Astrocyte of the cerebellum (primary cell): ENCODE data around the gene RCVRN.

Experiments used
- DNase-seq: peaks from one replicate; pipeline ENCODE4 v3.0.0-alpha.2; 2011; ENCODE audit warnings: low read depth
- H3K4me3 ChIP-seq: 2 replicates; pipeline ENCODE4 v1.5.1; 2011; ENCODE audit warnings: mild to moderate bottlenecking, low read depth, low read length, moderate library complexity
- CTCF ChIP-seq: IDR thresholded peaks from 2 replicates; pipeline ENCODE4 v1.5.1; 2012; ENCODE audit warnings: low read length, low read depth, moderate library complexity, mild to moderate bottlenecking; ENCODE audit errors: missing control alignments
- in situ Hi-C: cut with HindIII; loops from 2 replicates; pipeline ENCODE4 v1.10.0; 2017; ENCODE audit warnings: low sequenced_read_pairs

The RCVRN gene

GRCh38 chr17:9905078-9905415 lies at the start of gene RCVRN:
Gene RCVRN, minus strand, starts transcription at chr17:9905271. Its CDS starts 91 bp downstream, at chr17:9905180.
- in situ Hi-C loops, result no loop called here
- H3K4me3 ChIP-seq, result no peak within 1 kb of the TSS
- no peak for DNase-seq
- no peak for TF ChIP-seq CTCF

DNA sequence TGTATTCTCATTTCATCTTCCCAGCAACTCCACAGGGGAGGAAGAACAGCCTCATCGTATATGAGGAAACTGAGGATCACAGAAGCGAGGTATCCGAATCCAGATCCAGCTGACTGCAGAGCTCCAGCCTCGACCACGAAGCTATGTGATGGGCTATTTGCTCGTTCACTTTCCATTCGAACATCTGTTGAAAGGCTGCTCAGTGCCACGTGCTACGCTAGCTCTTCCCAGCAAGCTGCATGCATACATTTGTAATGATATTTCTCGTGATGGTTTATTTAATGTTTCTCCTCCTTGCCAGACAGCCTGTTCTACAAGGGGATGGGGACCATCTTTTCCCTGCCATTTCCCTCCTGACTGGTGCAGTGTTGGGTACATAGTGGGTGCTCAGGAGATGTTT lies 48.4 kb upstream of the RCVRN start:
- in situ Hi-C loops, result no loop called here
- DNase-seq, result no peak
- no peak overlapping the region for H3K4me3 ChIP-seq
- TF ChIP-seq CTCF, result no peak

GRCh38 chr17:9951803-9952202 lies 46.7 kb upstream of the RCVRN start:
- no peak for TF ChIP-seq CTCF
- in situ Hi-C loops, result no loop called here
- H3K4me3 ChIP-seq, result no peak overlapping the region
- DNase-seq, result no peak

- no peak for TF ChIP-seq CTCF
- in situ Hi-C loops, result no loop called here
- H3K4me3 ChIP-seq, result no peak overlapping the region
- DNase-seq, result no peak
Measured at GRCh38 chr17:9948928-9949327, 43.9 kb upstream of the RCVRN start.

GRCh38 chr17:9944704-9945103 lies 39.6 kb upstream of the RCVRN start:
- DNase-seq, result no peak
- H3K4me3 ChIP-seq, result no peak overlapping the region
- no peak for TF ChIP-seq CTCF
- in situ Hi-C loops, result no loop called here

DNA sequence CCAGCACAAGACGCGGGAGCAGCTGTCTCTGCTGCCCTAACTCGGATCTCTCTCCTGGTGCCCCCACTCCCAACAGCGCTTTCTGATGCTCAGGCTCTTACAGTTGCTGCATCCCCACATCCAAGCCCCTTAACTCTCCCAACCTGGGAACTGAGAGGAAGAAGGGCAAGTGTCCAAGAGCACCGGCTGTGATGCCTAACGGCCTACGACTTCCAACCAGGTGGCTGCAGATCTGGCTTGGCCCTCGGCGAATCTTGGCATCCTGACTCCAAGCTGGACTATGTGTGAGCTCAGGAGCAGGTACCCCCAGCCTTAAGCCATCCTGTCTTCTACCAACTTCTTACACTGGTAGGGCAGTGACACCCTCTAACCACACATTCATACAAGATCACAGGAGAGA lies 38.3 kb upstream of the RCVRN start:
- in situ Hi-C loops, result no loop called here
- no peak for DNase-seq
- TF ChIP-seq CTCF, result no peak
- H3K4me3 ChIP-seq, result no peak overlapping the region

- no peak for DNase-seq
- H3K4me3 ChIP-seq, result no peak overlapping the region
- in situ Hi-C loops, result no loop called here
- no peak for TF ChIP-seq CTCF
Measured at GRCh38 chr17:9942885-9943284, 37.8 kb upstream of the RCVRN start.
